ENCODE measurements around the gene COL26A1.

- TF ChIP-seq CTCF (IDR thresholded peaks at IDR 0.05) (no peak), ZFX (IDR thresholded peaks at IDR 0.05; ENCODE audit: borderline replicate concordance) (no peak)
Observed at GRCh38 chr7:101586906-101587677, 224.4 kb downstream of the COL26A1 start.
